HFFc6 (cell line): Measurements from ENCODE around the gene TLE4. TPM values are rescaled to one million over a fixed set of nuclear protein-coding genes. Genes with fewer than 3 reads are reported as not detected.
A peak's percentile ranks its signal among the peaks of the same experiment; 100 is the strongest.

Experiments used
- DNase-seq: peaks from one replicate; pipeline ENCODE4 v3.0.0-alpha.2; 2018
- H3K27ac Mint-ChIP-seq: 2 replicates; pipeline ENCODE4 v1.8.0; 2020; ENCODE audit warnings: mild to moderate bottlenecking, mixed read lengths
- H3K27me3 Mint-ChIP-seq: 2 replicates; pipeline ENCODE4 v1.8.0; 2021; ENCODE audit warnings: mild to moderate bottlenecking, moderate library complexity, mixed read lengths; ENCODE audit not compliant: insufficient read depth
- H3K36me3 Mint-ChIP-seq: 2 replicates; pipeline ENCODE4 v1.8.0; 2021; ENCODE audit warnings: low read depth, mixed read lengths
- H3K4me1 Mint-ChIP-seq: 2 replicates; pipeline ENCODE4 v1.8.0; 2020; ENCODE audit warnings: low read depth, mixed read lengths
- H3K4me3 Mint-ChIP-seq: 2 replicates; pipeline ENCODE4 v1.8.0; 2020; ENCODE audit warnings: mild to moderate bottlenecking, moderate library complexity, mixed read lengths
- H3K9me3 Mint-ChIP-seq: 2 replicates; pipeline ENCODE4 v1.8.0; 2020; ENCODE audit warnings: mild to moderate bottlenecking, mixed read lengths
- total RNA-seq, 6 experiments: library from RNA; stranded (reverse); fragmentation: NEBNext Ultra II Directional; extraction: Animal tissue kit (Norgen Biotek cat#: 25700); gene quantifications; 2 replicates in 1 of 6; 3 replicates in 5 of 6; pipeline ENCODE4 v1.2.3, GENCODE V29; 2021
- TF ChIP-seq, protein P1 (sequence below): fragments of 200-600 bp; sonication (generic); IDR thresholded peaks from 2 replicates; pipeline ENCODE4 v1.5.0; 2021; ENCODE audit warnings: antibody characterized with exemption, mild to moderate bottlenecking

Gene TLE4
- total RNA-seq, 6 experiments from 2014 or later, result 126 to 186 (median 139) TPM

DNA sequence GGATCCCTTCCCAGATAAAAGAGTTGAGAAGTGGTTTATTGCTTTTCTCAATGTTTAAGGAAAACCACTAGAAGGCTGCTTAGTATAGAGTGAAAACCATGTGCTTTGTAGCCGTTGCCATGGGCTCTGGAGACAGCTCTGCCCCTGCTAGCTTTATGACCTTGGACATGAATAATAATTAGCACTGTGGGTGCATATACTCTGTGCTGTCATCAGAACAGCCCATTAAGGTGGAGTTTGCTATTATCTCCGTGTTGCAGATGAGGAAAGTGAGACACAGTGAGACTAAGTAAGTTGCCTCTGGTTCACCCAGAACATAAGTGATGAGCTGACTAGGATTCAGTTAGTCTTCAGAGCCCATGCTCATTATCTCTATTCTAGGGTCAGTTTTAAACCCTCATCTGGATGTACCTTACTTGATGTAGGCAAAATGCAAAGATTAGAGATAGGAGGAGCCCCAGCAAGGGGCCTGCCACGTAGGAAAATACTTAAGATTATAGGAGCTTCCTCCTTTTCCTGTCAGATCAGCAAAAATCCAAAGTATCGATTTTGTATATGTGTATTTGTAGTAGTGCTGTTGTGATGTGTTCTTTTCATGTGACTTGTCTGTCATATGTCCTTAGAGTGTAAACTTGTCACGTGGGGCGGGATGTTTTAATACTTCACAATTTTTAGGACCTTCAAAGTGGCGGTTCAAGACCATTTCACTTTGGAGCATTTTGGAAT lies 102.5 kb downstream of the TLE4 start:
- Mint-ChIP-seq H3K4me1 (peaks cover 63% of the 10 kb centered on the region), H3K36me3 (peaks cover 77% of the 10 kb centered on the region), H3K9me3 (no peaks in the 10 kb centered on the region), H3K27me3 (peaks cover 25% of the 10 kb centered on the region), H3K4me3 (no peak overlapping the region), H3K27ac (peak overlapping the region; percentile 16)
- TF ChIP-seq, protein P1, sequence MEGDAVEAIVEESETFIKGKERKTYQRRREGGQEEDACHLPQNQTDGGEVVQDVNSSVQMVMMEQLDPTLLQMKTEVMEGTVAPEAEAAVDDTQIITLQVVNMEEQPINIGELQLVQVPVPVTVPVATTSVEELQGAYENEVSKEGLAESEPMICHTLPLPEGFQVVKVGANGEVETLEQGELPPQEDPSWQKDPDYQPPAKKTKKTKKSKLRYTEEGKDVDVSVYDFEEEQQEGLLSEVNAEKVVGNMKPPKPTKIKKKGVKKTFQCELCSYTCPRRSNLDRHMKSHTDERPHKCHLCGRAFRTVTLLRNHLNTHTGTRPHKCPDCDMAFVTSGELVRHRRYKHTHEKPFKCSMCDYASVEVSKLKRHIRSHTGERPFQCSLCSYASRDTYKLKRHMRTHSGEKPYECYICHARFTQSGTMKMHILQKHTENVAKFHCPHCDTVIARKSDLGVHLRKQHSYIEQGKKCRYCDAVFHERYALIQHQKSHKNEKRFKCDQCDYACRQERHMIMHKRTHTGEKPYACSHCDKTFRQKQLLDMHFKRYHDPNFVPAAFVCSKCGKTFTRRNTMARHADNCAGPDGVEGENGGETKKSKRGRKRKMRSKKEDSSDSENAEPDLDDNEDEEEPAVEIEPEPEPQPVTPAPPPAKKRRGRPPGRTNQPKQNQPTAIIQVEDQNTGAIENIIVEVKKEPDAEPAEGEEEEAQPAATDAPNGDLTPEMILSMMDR, result no peak
- no peak for DNase-seq

GRCh38 chr9:79681576-79681975 lies 109.8 kb downstream of the TLE4 start:
- H3K4me3 Mint-ChIP-seq, result peak overlapping the region; percentile 34; the same call in 1 of the 2 replicates
- peaks cover 4% of the 10 kb centered on the region for H3K27me3 Mint-ChIP-seq
- H3K9me3 Mint-ChIP-seq, result no peaks in the 10 kb centered on the region
- TF ChIP-seq, protein P1, result no peak
- peak overlapping the region; percentile 81 for H3K27ac Mint-ChIP-seq
- peaks cover 50% of the 10 kb centered on the region for H3K36me3 Mint-ChIP-seq
- peaks cover 68% of the 10 kb centered on the region for H3K4me1 Mint-ChIP-seq
- DNase-seq, result no peak

- no peak for DNase-seq
- Mint-ChIP-seq H3K9me3 (no peaks in the 10 kb centered on the region), H3K27me3 (peaks cover 6% of the 10 kb centered on the region), H3K4me1 (peaks cover 70% of the 10 kb centered on the region), H3K27ac (peak overlapping the region; percentile 81), H3K36me3 (peaks cover 52% of the 10 kb centered on the region), H3K4me3 (no peak overlapping the region)
- TF ChIP-seq, protein P1, result no peak
These were observed 110.4 kb downstream of the TLE4 start for GRCh38 chr9:79682076-79682736.

DNA sequence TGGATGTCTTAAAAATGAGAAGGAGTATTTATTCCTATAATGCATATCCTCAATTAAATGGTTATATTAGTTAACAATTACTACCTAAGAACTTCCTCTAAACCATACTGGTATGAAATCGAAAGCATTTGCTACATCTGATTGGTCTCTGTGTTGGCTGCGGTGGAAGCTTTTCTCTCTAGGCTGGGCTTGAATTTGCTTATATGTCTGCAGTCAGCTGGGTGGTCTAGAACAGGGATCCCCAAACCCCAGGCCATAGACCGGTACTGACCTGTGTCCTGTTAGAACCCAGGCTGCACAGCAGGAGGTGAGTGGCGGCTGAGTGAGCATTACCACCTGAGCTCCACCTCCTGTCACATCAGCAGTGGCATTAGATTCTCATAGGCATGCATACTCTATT lies 112.3 kb downstream of the TLE4 start:
- TF ChIP-seq, protein P1, result no peak
- H3K4me3 Mint-ChIP-seq, result no peak overlapping the region
- no peak overlapping the region; the same call in 1 of the 2 replicates for H3K27ac Mint-ChIP-seq
- H3K9me3 Mint-ChIP-seq, result peaks cover 3% of the 10 kb centered on the region; the same call in 1 of the 2 replicates
- peaks cover 8% of the 10 kb centered on the region for H3K27me3 Mint-ChIP-seq
- peaks cover 84% of the 10 kb centered on the region for H3K4me1 Mint-ChIP-seq
- DNase-seq, result no peak
- H3K36me3 Mint-ChIP-seq, result peaks cover 54% of the 10 kb centered on the region

GRCh38 chr9:79684711-79685575 lies 113.2 kb downstream of the TLE4 start:
- H3K27ac Mint-ChIP-seq, result peak overlapping the region; percentile 82
- H3K27me3 Mint-ChIP-seq, result peaks cover 8% of the 10 kb centered on the region
- H3K36me3 Mint-ChIP-seq, result peaks cover 60% of the 10 kb centered on the region
- DNase-seq, result no peak
- H3K9me3 Mint-ChIP-seq, result peaks cover 4% of the 10 kb centered on the region; the same call in 1 of the 2 replicates
- H3K4me3 Mint-ChIP-seq, result peak overlapping the region; percentile 67
- H3K4me1 Mint-ChIP-seq, result peaks cover 93% of the 10 kb centered on the region
- TF ChIP-seq, protein P1, result no peak
